ENCODE results near the gene DHX32. TPM values are rescaled to one million over a fixed set of nuclear protein-coding genes. Genes with fewer than 3 reads are reported as not detected.

The DHX32 gene
- polyA plus RNA-seq, 2 donors = 26.1 to 30.5 TPM

Other genes with a start within 250 kb of the DHX32 start
- gene TEX36, start 198.1 kb downstream of the DHX32 start, polyA plus RNA-seq = not detected
- gene EDRF1, start 161.6 kb downstream of the DHX32 start, polyA plus RNA-seq = 10 to 100 TPM in 1 of 2 donors, 1 to 10 TPM in 1; 8.2 to 14.6 TPM
- gene MMP21, start 105.5 kb downstream of the DHX32 start, polyA plus RNA-seq = under 1 TPM; 0.02 to 0.04 TPM
- gene UROS, start 58.0 kb downstream of the DHX32 start, polyA plus RNA-seq = 10 to 100 TPM; 16.8 to 23.6 TPM
- 10 to 100 TPM; 44.4 to 51.7 TPM for gene BCCIP, start 57.7 kb downstream of the DHX32 start, polyA plus RNA-seq
- 1 to 10 TPM; 4.3 to 8.1 TPM for gene FANK1, start 15.3 kb upstream of the DHX32 start, polyA plus RNA-seq

All from esophagus (tissue), 2 donors.